ENCODE data around the gene RAPGEF6.
"Not testable (repeated sequence)": the region's sequence is repeated elsewhere in the genome, so short reads cannot be mapped to it uniquely, and the experiment has no call there.

RAPGEF6 gene

DNA sequence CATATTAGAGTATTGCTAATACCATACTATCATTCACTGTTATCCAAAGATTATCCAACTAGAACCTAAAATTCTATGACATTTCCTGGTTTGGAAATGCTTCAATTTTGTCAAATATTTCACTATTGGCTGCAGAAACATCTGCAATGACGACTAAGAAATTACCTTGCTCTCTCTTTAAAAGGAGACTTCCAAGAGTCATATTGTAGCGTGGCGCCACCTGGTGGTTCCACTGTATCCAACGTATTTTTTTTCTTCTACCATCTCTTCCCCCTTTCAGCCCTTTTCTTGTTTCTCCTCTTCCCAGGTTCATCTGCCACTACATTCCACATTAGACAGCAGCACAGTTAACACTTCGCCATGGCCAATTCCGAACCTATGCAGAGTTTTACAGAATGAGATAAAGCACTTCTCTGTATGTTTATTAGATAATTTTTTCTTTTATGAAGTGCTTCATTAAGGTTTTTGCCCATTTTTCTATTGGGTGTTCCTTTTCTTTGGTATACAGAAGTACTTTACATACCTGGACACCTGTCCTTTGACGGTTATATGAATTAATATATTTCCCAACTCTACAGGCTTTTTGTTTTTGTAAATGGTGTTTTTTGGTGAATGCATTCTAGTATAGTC lies 217.7 kb downstream of the RAPGEF6 start:
- peak; percentile 67 for DNase-seq

DNA sequence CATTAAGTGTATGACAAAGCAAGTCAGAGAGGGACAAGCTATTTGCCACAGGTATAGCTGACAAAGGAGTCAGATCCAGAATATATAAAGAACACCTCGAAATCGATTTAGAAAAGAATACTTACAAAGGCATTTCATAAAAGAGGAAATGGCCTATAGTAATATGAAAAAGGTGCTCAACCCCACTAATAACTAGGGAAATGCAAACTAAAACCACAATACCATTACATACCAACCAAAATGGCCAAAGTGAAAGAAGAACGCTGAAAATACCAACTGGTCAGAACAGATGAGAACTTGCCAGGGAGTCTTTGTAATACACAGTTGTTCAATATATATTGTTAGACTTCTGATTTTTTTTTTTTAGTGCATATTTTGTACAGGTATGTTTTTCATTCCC lies 218.3 kb downstream of the RAPGEF6 start:
- DNase-seq, result no peak

DNA sequence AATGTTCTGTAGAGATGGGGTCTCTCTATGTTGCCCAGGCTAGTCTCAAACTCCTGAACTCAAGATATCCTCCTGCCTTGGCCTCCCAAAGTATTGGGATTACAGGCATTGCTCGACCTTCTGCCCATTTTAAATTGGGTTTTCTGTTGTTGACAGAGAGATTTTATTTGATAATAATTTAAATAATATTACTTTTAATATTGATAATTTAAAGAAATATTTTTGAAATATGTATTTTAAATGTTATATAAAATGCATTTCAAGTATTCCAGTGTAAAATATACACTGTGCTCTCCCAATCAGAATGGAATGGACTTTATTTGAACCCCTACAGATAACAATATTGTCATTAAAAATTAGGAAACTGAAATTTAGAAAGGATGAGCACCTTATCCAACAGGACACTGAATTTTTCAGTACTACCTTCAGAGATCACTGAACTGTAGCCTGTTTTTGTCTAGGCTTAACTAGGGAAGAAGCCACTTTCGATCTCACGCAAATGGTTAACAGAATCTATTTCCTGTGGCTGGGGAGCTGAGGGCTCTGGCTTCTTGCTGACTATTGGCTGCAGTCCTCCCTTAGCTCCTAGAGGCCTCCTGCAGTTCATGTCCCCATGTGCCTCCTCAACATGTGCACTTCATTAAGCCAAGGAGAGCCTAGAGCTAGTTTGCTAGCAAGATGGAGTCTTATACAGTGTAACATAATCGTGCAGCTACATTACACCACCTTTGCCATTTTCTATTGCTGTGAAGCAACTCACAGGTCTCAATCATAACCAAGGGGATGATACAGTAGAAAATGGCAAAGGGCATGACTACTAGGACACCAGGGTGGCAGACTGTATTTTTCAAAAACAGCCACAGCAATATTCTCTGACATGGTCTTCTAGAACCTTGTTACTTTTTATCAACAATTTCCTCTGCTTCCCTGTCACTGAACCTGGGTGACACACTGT lies 221.1 kb downstream of the RAPGEF6 start:
- no peak for DNase-seq

DNA sequence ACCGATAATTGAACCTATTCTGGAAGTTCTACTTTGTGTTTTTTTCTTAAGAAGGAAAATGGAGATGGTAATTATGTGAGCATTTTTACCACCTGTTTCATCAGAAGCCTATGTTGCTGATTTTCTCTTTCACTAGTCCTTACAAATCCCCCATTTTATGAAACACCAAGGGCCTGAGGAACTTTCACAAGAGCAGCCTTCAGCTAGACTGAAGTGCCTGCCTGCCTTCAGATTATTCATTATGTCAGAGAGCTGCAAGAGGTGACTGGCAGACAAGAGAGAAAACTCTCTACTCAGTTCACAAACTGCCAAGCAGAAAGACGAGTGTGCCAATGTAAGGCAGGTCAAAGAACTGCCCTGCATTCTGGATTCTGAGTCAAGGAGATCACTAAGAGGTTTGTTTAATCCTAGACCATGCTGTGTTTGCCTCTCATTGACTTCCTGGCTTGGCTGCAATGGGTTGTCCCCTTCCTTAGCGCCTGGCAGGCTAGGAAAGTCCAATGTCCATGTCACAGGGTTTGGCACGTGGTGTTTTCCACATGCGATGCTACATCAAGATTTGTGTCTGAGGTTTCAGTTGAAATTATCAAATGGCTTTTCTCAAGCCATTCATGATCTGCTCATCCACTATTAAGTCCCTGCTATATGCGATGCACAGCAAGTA lies 227.9 kb downstream of the RAPGEF6 start:
- no peak for DNase-seq

DNA sequence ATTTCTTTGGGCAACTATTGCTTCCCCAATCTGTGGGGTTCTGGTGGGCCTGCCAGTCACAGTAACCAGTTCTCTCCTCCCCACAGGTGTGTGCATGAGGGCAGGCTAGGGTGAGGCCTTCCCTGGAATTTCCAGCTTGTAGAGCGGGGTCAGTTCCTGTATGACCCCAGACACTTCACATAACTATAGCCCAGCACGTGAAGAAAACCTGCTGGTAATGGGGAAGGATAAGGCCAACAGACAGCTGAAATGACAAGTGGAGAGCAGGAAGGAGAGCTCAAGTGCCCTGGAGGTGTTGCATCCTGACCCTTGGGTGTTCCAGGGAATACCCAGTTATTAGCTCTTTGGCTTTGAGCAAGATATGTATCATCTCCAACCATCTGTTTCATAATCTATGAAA lies 229.0 kb downstream of the RAPGEF6 start:
- no peak for DNase-seq

DNA sequence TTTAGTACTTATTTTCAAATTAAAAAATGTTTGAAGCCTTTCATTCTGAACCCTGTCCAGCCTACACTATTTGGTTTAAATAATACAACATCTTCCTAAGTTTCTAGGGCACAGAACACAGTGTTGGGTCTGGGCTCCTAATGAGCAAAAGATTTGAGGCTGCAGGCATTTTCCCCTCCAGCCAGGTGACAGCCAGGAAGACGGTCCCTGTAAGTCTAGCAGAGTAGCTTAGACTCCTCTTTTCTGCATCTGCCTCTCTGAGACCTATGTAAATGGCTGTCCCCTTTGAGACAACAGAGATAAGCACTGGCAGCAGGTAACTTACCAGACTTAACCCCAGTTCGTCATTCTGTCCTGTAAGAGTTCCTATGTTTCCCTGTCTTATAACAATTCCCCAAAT lies 229.4 kb downstream of the RAPGEF6 start:
- no peak for DNase-seq

DNA sequence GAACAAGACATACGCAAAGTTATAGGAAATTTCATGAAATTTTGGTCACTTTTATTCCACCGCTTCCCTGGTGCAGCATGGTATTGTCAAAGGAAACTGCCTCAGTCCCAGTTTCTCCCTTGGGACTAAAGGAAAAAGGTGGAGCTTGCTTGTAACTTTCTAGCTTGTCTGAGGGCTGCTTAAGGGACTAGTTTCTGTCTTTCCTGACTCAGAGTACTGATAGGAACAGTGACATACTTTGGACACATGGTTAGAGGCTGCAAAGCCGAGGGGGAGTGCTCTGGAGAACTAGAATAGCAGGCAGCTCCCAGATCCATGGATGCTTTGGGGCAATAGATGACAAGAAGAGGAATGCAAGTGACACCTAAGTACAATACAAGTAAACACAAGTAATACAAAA lies 234.4 kb downstream of the RAPGEF6 start:
- no peak for DNase-seq

DNA sequence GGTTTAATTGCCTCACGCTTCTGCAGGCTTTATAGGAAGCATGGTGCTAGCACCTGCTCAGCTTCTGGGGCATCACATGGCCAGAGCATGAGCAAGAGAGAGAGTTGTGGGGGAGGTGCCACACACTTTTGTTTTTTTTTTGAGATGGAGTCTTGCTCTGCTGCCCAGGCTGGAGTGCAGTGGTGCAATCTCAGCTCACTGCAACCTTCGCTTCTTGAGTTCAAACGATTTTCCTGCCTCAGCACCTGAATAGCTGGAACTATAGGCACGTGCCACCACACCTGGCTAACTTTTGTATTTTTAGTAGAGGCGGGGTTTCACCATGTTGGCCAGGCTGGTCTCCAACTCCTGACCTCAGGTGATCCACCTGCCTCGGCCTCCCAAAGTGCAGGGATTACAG lies 236.0 kb downstream of the RAPGEF6 start:
- not testable (repeated sequence) for DNase-seq

DNA sequence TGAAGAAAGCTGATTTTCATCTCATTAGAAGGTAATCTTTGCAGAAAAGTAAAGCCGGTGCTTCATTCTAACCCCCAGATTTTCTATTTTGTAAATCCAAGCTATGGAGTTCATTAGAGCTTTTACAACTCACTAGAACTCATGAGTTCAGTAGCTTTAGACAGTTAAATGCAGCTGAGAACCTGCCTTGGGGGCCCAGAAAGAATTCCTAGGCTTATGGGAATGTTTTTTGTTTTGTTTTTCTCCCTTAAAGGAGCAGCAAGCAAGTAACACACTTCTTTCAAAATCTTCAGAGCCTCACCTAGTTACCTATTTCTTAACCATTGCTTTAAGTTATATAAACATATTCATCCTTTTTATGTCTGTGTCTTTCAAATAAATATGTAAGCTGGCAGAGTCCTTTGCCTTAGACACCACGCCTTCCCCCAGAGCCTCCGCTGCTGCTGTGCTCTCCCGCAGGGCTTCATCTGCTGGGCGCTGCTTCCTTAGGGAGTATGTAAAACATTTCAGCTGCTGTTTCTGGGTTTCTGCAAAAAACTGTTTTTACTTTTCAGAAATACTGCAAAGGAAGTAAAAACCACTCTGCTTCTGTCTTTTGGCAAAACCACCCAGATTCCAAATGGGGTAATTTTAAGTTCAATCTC lies 238.3 kb downstream of the RAPGEF6 start:
- no peak for DNase-seq

DNA sequence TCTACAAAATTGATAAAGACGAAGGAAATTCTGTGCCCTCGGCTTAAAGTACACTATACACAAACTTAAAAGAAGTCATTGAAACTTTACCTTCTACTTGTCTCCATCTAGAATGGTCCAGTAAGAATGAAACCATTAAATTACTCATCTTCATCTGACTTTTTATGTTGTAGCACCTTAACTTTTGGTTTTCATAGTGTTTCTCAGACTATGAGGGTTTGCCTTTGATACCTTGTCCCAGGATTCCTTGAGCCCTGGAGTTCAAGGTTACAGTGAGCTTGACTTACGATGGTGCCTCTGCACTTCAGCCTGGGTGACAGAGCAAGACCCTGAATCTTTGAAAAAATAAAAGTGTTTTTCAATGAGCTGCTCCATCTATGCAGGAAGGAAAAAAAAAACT lies 239.0 kb downstream of the RAPGEF6 start:
- no peak for DNase-seq

DNA sequence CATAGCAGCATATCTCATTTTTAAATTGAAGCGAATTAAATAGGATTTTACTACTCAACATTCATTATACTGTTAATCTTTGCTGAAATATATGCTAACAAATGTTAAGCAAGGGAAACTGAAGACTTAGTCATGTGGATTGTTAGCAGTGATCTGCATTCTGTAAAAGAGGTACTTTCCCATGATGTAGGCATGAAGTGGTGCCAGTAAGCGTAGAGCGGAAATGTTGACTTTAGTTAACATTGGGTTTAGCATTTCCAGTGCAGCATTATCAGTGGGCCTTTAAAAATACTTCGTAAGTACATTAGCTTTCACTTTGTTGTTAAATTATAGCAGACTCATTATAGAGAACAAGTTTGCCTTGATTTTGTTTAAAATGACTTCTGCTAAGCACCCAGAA lies 240.9 kb downstream of the RAPGEF6 start:
- DNase-seq, result no peak

DNA sequence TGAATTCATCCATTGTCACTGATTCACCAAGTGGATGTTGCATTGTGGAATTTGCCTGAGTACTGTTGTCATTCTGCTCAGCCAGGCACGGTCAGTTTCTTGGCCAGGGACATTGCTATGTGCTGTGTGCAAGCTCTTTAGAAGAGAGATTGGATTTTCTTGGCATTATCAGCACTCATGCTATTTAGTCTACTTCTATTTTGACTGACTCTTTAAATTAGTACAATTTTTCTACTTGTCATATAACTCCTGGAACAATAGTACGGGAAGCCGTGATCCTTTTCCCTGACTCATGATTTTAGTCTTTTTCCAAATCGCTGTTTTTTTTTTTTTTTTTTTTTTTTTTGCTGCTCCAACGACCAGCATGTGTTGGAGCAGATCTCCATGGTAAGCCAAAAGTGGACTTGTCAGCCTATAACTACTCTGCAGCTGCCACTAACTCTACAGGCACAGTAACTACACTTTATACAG lies 241.5 kb downstream of the RAPGEF6 start:
- DNase-seq, result no peak

DNA sequence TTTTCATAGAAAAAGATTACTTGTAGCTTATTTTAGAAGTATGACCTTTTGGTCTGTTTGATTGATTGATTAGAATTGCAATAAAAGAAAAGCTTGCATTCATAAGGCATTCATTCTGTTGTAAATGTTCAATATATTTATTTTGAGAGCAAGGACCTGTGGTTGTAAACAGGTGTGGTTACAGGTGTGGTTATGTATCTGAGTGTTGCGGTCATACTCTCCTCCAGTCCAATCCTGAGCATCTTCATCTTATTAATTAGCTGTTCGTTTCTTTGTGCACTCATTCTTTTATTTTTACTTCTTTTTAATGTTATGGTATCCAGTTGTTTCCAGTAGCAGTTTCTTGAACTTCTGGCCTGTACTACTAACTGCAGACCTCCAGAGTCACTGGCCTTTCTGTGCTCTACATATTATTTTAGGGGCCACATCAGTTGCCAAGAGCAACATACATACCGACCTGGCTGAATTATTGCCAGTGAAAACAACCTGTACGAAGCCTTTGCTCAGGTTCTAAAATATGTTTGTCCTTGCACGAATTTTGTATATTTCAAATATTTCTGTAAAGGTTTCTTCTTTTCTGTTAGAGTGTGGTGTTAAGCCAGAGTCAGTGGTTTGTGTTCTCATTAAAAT lies 242.4 kb downstream of the RAPGEF6 start:
- DNase-seq, result no peak

DNA sequence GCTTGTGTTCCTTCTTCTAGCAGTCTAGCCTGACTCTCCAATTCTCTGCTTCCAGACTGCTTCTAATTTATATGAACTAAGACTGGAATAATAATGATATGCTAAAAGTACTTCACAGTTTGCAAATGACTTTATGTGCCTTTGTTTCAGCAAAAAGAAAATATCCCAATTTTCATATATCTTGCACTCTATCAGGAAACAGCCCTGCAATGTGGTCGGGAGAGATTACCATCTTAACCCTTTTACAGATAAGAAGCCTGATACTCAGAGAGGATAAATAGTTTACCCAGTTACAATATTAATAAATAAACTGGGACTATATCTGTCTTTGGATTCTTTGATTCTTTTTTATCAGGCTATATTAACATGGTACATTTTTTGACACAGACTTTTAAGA lies 245.2 kb downstream of the RAPGEF6 start:
- no peak for DNase-seq

DNA sequence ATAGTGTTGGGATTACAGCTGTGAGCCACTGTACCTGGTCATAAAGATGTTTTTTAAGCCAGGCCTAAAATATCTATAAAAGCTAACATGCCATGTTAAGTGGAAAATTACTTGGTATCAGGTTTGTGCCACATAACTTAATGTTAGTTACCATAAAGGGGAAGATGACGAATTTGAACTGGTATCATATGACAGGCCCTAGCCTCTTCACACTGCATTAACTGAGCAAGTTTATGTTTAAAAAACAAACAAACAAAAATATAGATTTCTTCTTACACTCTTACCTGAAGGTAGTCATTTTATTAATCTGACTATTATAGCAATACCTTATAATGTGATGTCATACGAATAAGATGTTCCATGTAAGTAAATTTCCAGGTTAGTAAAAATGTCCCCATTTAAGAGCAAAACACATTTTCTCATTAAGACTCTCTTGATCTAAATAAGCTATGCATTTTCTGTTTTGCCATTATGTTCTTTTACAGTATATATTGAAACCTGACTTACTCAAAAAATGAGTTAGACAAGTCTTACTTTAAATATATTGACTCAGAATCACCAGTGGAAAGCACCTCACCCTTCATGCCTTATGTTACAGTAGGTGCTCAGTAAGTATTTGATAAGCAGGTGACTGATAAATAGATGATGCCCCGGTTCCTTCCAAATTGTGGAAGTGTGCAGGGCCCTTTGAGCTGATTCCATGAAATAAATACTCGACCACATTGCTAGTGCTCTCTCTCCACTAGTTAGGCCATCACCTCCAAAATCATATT lies 245.7 kb downstream of the RAPGEF6 start:
- no peak for DNase-seq

DNA sequence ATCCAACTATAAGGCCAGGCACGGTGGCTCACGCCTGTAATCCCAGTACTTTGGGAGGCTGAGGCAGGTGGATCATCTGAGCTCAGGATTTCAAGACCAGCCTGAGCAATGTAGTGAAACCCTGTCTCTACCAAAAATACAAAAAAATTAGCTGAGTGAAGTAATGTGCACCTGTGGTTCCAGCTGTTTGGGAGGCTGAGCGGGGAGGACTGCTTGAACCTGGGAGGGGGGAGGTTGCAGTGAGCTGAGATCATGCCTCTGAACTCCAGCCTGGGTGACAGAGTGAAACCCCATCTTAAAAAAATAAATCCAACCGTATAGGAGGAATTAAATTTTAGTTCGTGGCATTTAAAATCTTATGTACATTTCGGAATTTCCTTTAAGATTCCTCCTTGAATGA lies 247.8 kb downstream of the RAPGEF6 start:
- DNase-seq, result no peak

DNA sequence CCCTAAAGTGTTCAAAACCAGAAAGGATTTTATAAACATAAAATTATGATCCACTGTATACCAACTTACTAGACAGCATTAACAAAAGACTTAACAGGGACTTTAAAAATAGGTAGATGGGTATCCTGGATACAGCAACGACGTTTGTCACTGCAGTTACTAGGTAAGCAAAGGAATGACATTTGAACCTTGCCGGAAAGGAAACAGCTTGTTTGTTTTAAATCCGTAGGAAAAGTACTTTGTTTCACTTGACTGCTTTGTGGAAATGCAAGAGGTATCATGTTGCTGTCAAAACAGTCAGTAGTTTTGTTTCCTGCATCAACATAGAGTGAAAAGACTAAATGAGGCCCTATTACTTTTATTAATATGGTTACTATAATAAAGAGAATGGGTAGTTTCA lies 248.2 kb downstream of the RAPGEF6 start:
- DNase-seq, result peak; percentile 82

DNA sequence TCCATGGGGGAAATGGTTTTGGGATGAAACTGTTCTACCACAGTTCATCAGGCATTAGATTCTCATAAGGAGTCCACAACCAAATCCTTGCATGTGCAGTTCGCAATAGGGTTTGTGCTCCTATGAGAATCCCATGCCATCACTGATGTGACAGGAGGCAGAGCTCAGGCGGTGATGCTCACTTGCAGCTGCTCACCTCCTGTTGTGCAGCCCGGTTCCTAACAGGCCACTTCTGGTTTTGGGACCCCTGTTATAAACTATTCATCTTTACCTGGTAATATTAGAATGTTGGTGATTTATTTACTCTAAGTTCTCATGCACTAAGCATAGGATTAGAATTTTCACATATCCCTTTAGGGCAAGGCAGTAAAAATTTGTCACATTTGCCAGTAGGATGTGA lies 248.9 kb downstream of the RAPGEF6 start:
- no peak for DNase-seq

DNA sequence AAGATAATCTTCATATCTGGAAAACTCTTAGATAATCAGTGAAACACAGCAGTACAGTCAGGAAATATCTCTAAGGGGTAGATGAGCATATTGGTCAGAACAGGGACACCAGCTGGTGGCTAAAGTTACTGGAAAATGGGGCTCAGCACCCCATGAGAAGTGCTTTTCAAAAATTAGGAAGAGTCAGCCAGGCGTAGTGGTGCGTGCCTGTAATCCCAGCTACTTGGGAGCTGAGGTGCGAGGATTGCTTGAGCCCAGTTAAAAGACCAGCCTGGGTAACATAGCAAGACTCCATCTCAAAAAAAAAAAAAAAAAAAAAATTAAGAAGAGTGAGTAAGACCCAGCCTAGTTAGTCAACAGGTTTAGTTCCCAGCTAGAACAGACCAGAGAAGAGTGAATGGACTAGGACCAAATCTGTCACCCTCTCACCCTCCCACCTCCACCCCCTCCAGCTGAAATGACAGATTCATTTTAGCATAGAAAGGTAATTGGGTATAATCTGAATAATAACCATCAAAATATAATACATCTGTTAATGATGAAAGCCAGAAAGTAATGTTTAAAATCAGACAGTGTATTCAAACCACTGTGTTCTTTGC lies 250.3 kb downstream of the RAPGEF6 start:
- no peak for DNase-seq

DNA sequence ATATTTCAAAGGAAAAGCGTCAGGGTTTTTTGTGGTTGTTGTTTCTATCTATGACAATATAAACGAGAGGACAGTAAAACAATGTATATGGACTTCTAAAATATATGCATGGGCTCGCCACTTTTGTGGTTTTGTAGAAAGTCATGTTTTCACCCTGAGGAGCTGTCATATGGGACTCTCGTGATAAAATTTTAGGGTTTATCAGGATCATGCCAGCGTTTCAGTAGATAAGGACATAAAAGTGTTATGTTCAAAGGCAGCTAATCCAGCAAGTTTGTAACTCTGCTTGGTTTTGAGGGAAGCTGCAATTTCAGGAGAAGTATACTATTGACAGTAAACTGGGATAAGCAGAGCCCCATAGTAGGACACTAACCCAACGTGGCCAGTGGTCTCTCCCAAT lies 250.9 kb downstream of the RAPGEF6 start:
- DNase-seq, result no peak

Data from NCI-H2029 treated with DMSO at 0.1 percent for 48 hours (cell line).